Activated T-helper 17 cell treated with anti-CD3 and anti-CD28 coated beads, Interleukin-2, amount 50 U/mL, for 72 hours (primary cell): ENCODE results near the gene NDFIP2. TPM values are rescaled to one million over a fixed set of nuclear protein-coding genes. Genes with fewer than 3 reads are reported as not detected.

ENCODE experiments used
- ATAC-seq: fragments of 150-1000 bp; cut with Tn5 transposase; replicated peaks from 2 replicates; pipeline ENCODE4 v1.10.0; 2021; ENCODE audit warnings: mild to moderate bottlenecking, moderate library complexity
- H3K27ac Mint-ChIP-seq: one replicate; pipeline ENCODE4 v1.8.0; 2022; ENCODE audit warnings: mixed read lengths
- H3K27me3 Mint-ChIP-seq: one replicate; pipeline ENCODE4 v1.8.0; 2022; ENCODE audit warnings: mixed read lengths
- H3K36me3 Mint-ChIP-seq: one replicate; pipeline ENCODE4 v1.8.0; 2022; ENCODE audit warnings: low read depth, mild to moderate bottlenecking, mixed read lengths
- H3K4me1 Mint-ChIP-seq: one replicate; pipeline ENCODE4 v1.8.0; 2022; ENCODE audit warnings: mixed read lengths
- H3K4me3 Mint-ChIP-seq: one replicate; pipeline ENCODE4 v1.8.0; 2022; ENCODE audit warnings: mild to moderate bottlenecking, mixed read lengths
- H3K9me3 Mint-ChIP-seq: one replicate; pipeline ENCODE4 v1.8.0; 2022; ENCODE audit warnings: mixed read lengths
- total RNA-seq, 2 donors: library from RNA; stranded (reverse); gene quantifications; one replicate each; pipeline ENCODE4 v1.2.3, GENCODE V29; 2022

NDFIP2 gene
- total RNA-seq, 2 donors from 2014 or later: 80.6 to 129 TPM

DNA sequence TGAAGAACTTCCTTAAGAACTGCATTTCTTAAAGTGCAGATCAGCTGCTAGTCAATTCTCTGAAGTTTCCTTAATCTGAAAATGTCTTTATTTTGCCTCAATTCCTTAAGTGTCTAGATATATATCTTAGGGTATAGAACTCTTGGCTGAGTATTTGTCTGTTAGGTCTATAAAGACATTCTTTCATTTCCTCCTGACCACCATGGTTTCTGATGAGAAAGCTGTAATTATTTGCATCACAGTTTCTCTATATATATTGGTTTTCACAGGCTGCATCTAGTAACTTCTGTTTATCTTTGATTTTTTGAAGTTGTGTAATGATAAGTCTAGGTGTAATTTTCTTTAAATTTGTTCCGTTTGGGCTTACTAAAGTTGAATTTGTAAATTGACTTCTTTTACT lies 15.2 kb downstream of the NDFIP2 start:
- Mint-ChIP-seq H3K4me3 (no peak overlapping the region), H3K9me3 (no peaks in the 10 kb centered on the region), H3K27me3 (no peaks in the 10 kb centered on the region), H3K36me3 (peaks cover 44% of the 10 kb centered on the region), H3K27ac (no peak overlapping the region), H3K4me1 (peaks cover 56% of the 10 kb centered on the region)
- no peak for ATAC-seq

- ATAC-seq: no peak
- peaks cover 57% of the 10 kb centered on the region for H3K4me1 Mint-ChIP-seq
- no peaks in the 10 kb centered on the region for H3K9me3 Mint-ChIP-seq
- peaks cover 37% of the 10 kb centered on the region for H3K36me3 Mint-ChIP-seq
- H3K27ac Mint-ChIP-seq: no peak overlapping the region
- H3K27me3 Mint-ChIP-seq: no peaks in the 10 kb centered on the region
- H3K4me3 Mint-ChIP-seq: no peak overlapping the region
Observed at GRCh38 chr13:79497064-79497463, 16.1 kb downstream of the NDFIP2 start.

- peak overlapping the region; percentile 3 for H3K27ac Mint-ChIP-seq
- no peak for ATAC-seq
- H3K9me3 Mint-ChIP-seq: no peaks in the 10 kb centered on the region
- peaks cover 57% of the 10 kb centered on the region for H3K4me1 Mint-ChIP-seq
- no peaks in the 10 kb centered on the region for H3K27me3 Mint-ChIP-seq
- peak overlapping the region; percentile 5 for H3K4me3 Mint-ChIP-seq
- H3K36me3 Mint-ChIP-seq: peaks cover 33% of the 10 kb centered on the region
Observed at GRCh38 chr13:79497852-79498251, 16.9 kb downstream of the NDFIP2 start.

DNA sequence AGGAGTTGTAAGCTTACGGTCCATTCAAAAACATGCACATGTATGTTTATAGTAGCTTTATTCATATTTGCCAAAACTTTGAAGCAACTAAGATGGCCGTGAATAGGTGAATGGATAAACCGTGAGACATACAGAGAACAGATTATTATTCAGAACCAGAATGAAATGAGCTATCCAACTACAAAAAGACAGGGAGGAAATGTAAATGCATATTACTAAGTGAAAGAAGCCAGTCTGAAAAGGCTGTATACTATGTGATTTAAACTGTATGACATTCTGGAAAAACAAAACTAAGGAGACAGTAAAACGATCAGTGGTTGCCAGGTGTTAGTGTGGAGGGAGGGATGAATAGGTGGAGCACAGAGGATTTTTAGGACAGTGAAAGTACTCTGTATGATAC lies 19.9 kb downstream of the NDFIP2 start:
- peak overlapping the region; percentile 66 for H3K4me3 Mint-ChIP-seq
- peak overlapping the region; percentile 85 for H3K27ac Mint-ChIP-seq
- H3K9me3 Mint-ChIP-seq: no peaks in the 10 kb centered on the region
- peak; percentile 67 for ATAC-seq
- peaks cover 53% of the 10 kb centered on the region for H3K4me1 Mint-ChIP-seq
- peaks cover 28% of the 10 kb centered on the region for H3K36me3 Mint-ChIP-seq
- no peaks in the 10 kb centered on the region for H3K27me3 Mint-ChIP-seq

DNA sequence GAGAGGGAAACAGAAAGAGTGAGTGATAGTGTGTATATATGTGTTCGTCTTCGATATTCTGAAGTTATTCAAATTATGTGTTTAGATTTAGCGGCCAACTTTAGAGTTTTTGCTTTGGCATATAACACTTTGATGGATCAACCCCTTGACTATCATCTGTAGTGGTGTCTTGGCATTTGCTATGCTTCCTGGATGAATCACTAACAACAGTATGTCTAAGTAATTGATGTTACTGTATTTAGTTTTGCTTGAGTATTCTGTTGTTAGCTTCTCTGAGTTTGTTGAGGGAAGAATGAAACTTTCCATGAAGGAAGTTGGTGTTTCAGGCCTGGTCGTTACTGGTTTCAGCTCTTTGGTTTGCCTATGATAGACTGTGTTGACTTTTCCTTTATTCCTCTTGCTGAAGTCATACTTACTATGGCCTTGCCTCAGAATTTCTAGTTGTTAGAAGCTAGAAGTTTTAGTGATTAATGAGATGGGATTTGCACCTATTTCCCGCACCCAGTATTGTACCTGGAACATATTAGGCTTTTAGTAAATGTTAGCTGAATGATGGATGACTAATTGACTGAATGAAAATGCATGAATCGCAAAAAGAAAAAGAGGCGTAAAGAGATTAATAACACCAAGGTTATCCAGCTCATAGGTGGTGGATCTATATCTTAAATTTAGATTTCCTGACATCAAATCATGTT lies 20.7 kb downstream of the NDFIP2 start:
- peak; percentile 71 for ATAC-seq
- H3K36me3 Mint-ChIP-seq: peaks cover 28% of the 10 kb centered on the region
- H3K27ac Mint-ChIP-seq: peak overlapping the region; percentile 85
- no peaks in the 10 kb centered on the region for H3K27me3 Mint-ChIP-seq
- H3K4me1 Mint-ChIP-seq: peaks cover 53% of the 10 kb centered on the region
- H3K9me3 Mint-ChIP-seq: no peaks in the 10 kb centered on the region
- H3K4me3 Mint-ChIP-seq: peak overlapping the region; percentile 66

DNA sequence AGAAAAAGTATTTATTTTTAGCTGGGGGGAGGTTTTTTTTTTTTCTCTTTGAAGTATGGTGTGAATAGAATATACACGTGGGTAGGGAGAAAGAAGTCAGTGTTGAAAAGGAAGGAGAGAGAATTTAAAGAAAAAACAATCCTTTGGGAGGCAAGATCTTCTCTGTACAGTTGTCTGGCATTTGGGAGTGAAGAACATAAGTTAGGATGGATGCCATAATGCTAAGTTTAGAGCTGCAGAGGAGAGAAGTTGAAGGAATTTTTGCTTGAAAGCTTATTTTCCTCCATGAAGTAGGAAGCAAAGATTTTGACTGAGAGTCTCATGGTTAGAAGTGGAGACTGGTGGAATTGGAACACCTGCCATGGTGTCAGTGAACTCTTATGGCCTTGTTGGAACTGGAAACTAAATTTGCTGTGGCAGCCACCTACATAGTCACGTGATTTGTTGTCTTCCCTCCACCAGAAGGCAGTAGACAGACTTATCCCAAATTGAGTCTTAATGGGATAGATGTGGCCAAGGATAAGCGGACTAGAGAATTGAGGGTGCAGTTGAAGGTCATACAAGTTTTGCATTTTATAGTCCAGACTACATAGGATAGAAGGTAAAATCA lies 22.0 kb downstream of the NDFIP2 start:
- Mint-ChIP-seq H3K27me3 (no peaks in the 10 kb centered on the region), H3K4me1 (peaks cover 49% of the 10 kb centered on the region), H3K36me3 (peaks cover 24% of the 10 kb centered on the region), H3K9me3 (no peaks in the 10 kb centered on the region), H3K4me3 (peak overlapping the region; percentile 66), H3K27ac (peak overlapping the region; percentile 85)
- ATAC-seq: no peak

GRCh38 chr13:79503473-79504017 lies 22.6 kb downstream of the NDFIP2 start:
- H3K36me3 Mint-ChIP-seq: peaks cover 24% of the 10 kb centered on the region
- H3K4me1 Mint-ChIP-seq: peaks cover 53% of the 10 kb centered on the region
- H3K9me3 Mint-ChIP-seq: no peaks in the 10 kb centered on the region
- peak overlapping the region; percentile 85 for H3K27ac Mint-ChIP-seq
- no peaks in the 10 kb centered on the region for H3K27me3 Mint-ChIP-seq
- ATAC-seq: peak; percentile 25
- H3K4me3 Mint-ChIP-seq: peak overlapping the region; percentile 66

DNA sequence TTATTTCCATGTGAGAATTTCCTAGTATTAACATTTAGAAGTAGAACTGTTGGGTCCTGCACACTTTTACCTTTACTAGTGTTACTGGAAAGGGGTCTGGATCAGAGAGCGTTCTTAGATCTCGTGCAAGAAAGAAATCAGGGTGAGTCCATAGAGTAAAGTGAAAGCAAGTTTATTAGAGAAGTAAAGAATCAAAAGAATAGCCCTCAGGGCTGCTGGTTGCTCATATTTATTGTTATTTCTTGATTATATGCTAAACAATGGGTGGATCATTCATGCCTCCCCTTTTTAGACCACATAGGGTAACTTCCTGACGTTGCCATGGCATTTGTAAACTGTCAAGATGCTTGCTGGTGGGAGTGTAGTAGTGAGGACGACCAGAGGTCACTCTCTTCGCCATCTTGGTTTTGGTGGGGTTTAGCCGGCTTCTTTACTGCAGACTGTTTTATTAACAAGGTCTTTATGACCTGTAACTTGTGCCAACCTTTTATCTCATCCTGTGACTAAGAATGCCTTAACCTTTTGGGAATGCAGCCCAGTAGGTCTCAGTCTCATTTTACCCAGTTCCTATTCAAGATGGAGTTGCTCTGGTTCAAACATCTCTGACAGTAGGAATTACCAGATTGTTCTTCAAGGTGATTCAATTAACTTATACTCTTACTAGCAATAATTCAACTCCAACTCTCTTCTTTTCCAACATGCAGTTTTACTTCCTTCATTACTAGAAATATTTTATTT lies 27.4 kb downstream of the NDFIP2 start:
- Mint-ChIP-seq H3K9me3 (no peaks in the 10 kb centered on the region), H3K27me3 (no peaks in the 10 kb centered on the region), H3K4me1 (peaks cover 43% of the 10 kb centered on the region), H3K27ac (no peak overlapping the region), H3K4me3 (peak overlapping the region; percentile 9), H3K36me3 (peaks cover 37% of the 10 kb centered on the region)
- ATAC-seq: no peak

DNA sequence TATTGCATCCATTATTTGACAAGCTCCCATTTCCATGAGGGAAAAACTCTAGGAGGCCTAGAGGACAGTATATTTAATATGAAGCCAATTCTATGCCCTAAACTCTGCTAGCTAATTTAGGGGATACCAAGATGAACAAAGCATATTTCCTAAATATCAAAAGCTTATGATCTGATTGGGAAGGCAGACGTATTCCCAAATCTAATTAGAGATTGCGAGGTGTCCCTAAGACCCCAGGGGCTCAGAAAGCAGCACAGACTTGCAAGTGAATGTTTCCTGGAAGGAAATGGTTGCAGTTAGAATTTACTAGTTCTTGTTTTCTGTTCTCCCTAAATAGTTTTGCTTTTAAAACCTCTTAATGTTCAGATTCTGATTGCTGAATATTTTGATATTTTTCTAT lies 30.7 kb downstream of the NDFIP2 start:
- Mint-ChIP-seq H3K27ac (no peak overlapping the region), H3K4me1 (peaks cover 38% of the 10 kb centered on the region), H3K27me3 (no peaks in the 10 kb centered on the region), H3K9me3 (no peaks in the 10 kb centered on the region), H3K4me3 (no peak overlapping the region), H3K36me3 (peaks cover 41% of the 10 kb centered on the region)
- no peak for ATAC-seq

DNA sequence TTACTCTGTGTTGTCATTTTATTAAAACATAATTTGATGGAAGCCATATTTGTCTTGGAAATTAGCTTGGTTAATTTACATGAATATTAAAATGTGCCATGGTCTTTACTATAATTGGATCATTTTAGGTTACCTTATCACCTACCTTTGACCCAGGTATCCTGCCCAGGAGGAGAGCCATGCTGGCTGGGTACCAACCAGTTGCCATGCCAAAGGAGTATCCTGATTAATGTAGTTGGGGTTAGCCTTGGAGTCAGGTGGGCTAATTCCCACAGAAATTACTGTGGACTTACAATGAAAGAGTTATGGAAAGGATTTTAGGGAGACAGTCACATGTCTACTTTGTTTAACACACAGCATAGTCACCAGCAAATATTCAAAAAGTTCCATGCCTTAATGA lies 32.0 kb downstream of the NDFIP2 start:
- ATAC-seq: no peak
- H3K27ac Mint-ChIP-seq: peak overlapping the region; percentile 87
- H3K4me3 Mint-ChIP-seq: no peak overlapping the region
- no peaks in the 10 kb centered on the region for H3K9me3 Mint-ChIP-seq
- peaks cover 46% of the 10 kb centered on the region for H3K36me3 Mint-ChIP-seq
- H3K4me1 Mint-ChIP-seq: peaks cover 42% of the 10 kb centered on the region
- no peaks in the 10 kb centered on the region for H3K27me3 Mint-ChIP-seq

DNA sequence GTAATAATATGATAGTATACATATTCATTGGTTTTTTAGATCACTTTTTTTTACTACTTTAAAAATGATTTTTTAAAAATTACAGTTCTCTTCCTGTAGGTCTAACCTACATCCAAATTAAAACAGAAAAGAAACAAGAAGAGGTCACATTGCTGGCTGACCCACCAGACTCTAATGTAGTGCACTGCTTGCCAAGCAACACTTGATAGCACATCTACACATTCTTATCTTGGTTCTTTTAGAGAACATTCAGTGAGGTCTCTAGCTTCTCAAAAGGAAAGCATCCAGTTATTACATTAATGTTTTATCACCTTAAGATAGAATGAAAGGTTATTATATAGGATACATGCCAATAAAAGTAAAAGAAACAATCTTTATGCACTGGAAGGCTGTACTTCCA lies 35.6 kb downstream of the NDFIP2 start:
- no peak overlapping the region for H3K4me3 Mint-ChIP-seq
- H3K36me3 Mint-ChIP-seq: peaks cover 30% of the 10 kb centered on the region
- H3K27ac Mint-ChIP-seq: peak overlapping the region; percentile 23
- ATAC-seq: no peak
- peaks cover 16% of the 10 kb centered on the region for H3K4me1 Mint-ChIP-seq
- no peaks in the 10 kb centered on the region for H3K9me3 Mint-ChIP-seq
- no peaks in the 10 kb centered on the region for H3K27me3 Mint-ChIP-seq

GRCh38 chr13:79519255-79519654 lies 38.3 kb downstream of the NDFIP2 start:
- ATAC-seq: no peak
- Mint-ChIP-seq H3K4me3 (no peak overlapping the region), H3K9me3 (no peaks in the 10 kb centered on the region), H3K4me1 (peaks cover 13% of the 10 kb centered on the region), H3K27ac (no peak overlapping the region), H3K27me3 (no peaks in the 10 kb centered on the region), H3K36me3 (peaks cover 21% of the 10 kb centered on the region)

DNA sequence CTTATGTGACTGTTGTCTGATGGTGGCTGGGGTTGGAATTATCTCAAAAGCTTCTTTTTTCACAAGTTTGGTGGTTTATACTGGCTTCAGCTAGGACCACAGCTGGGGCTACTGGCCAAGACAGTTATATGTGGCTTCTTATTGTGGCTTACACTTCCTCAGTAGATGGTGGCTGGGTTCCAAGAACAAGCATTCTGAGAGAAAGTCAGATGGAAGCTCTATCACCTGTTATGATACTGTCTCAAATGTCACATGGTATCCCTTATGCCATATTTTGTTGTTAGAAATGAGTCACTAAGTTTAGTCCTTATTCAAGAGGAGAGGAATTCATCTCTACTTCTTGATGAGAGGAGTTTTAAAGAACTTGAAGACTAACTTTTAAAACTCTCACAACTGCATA lies 41.6 kb downstream of the NDFIP2 start:
- peak overlapping the region; percentile 83 for H3K27ac Mint-ChIP-seq
- H3K27me3 Mint-ChIP-seq: no peaks in the 10 kb centered on the region
- H3K4me1 Mint-ChIP-seq: peaks cover 8% of the 10 kb centered on the region
- peak overlapping the region; percentile 61 for H3K4me3 Mint-ChIP-seq
- peaks cover 19% of the 10 kb centered on the region for H3K36me3 Mint-ChIP-seq
- no peaks in the 10 kb centered on the region for H3K9me3 Mint-ChIP-seq
- peak; percentile 96 for ATAC-seq

DNA sequence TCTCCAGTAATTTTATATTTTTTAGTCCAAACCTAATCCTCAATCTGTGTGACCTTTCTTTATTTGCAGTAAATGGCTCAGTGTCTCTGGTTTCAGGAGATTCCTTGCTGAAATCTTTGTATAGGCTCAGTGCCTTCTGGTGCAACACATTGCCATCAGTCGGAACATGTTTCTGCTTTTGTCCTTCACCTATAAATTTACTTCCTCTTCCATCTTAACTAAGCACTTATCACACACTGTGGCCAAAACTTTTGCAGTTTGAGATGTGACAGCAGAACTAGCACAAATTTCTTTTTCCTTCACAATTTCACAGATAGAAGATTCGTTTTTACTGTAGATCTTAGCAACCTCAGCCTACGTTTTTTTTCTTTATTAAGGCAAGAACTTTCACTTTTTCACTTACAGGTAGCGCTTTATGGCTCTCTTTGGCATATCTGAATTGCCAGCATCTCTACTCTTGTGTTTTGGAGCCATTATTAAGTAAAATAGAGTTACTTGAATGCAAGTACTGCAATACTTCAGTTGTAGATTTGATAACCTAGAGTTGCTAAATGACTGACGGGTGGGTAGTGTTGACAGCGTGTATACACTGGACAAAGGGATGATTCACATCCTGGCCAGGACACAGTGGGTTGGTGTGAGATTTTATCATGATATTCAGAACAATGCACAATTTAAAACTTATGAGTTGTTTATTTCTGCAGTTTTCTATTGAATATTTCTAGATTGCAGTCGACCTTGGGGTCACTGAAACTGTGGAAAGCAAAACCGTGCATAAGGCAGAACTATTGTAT lies 44.3 kb downstream of the NDFIP2 start:
- Mint-ChIP-seq H3K36me3 (peaks cover 8% of the 10 kb centered on the region), H3K9me3 (no peaks in the 10 kb centered on the region), H3K4me3 (no peak overlapping the region), H3K4me1 (peaks cover 8% of the 10 kb centered on the region), H3K27ac (no peak overlapping the region), H3K27me3 (no peaks in the 10 kb centered on the region)
- ATAC-seq: peak; percentile 58
